Activated T-cell treated with anti-CD3 and anti-CD28 coated beads, Interleukin-2, amount 50 U/mL, for 4 hours (primary cell): ENCODE data around the gene CCDC152. TPM values are rescaled to one million over a fixed set of nuclear protein-coding genes. Genes with fewer than 3 reads are reported as not detected.
"Not testable (repeated sequence)": the region's sequence is repeated elsewhere in the genome, so short reads cannot be mapped to it uniquely, and the experiment has no call there.

ENCODE experiments used
- ATAC-seq, 2 donors: fragments of 200-7000 bp; cut with Tn5 transposase; one replicate each; pipeline ENCODE4 v1.10.0; 2021
- DNase-seq: peaks from one replicate; pipeline ENCODE4 v3.0.0-alpha.2; 2020
- H3K27me3 Mint-ChIP-seq: one replicate; pipeline ENCODE4 v1.8.0; 2021; ENCODE audit warnings: low read depth, mixed read lengths
- H3K36me3 Mint-ChIP-seq: one replicate; pipeline ENCODE4 v1.8.0; 2022; ENCODE audit warnings: mixed read lengths; ENCODE audit not compliant: insufficient read depth
- H3K4me1 Mint-ChIP-seq: one replicate; pipeline ENCODE4 v1.8.0; 2021; ENCODE audit warnings: low read depth, mixed read lengths
- H3K4me3 Mint-ChIP-seq: one replicate; pipeline ENCODE4 v1.8.0; 2021; ENCODE audit warnings: mild to moderate bottlenecking, moderate library complexity, mixed read lengths
- H3K9me3 Mint-ChIP-seq: one replicate; pipeline ENCODE4 v1.8.0; 2021; ENCODE audit warnings: mixed read lengths
- total RNA-seq, 3 donors: library from RNA; stranded (reverse); gene quantifications; one replicate each; pipeline ENCODE4 v1.2.1, GENCODE V29; 2021

The CCDC152 gene, protein sequence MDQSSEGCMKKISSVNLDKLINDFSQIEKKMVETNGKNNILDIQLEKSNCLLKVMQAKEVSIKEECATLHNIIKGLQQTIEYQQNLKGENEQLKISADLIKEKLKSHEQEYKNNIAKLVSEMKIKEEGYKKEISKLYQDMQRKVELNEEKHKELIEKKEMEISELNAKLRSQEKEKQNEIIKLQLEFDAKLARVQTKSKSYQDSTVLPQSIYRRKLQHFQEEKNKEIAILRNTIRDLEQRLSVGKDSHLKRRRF
- 10 to 100 TPM; 10.8 to 15.3 (median 11.6) TPM for total RNA-seq

GRCh38 chr5:42756606-42757601 is at the start of gene CCDC152:
Gene CCDC152, plus strand, starts transcription at chr5:42756818. Its CDS starts 2,304 bp downstream, at chr5:42759122.
- Mint-ChIP-seq H3K4me3 (peak within 1 kb of the TSS; percentile 87), H3K9me3 (no peaks in the 10 kb centered on the region), H3K4me1 (peaks cover 10% of the 10 kb centered on the region), H3K27me3 (peaks cover 2% of the 10 kb centered on the region), H3K36me3 (peaks cover 2% of the 10 kb centered on the region)
- ATAC-seq (peak; percentile 98 to 100), DNase-seq (peak; percentile 55)

GRCh38 chr5:42715785-42716184 is 40.8 kb upstream of the CCDC152 start:
- DNase-seq, result no peak
- Mint-ChIP-seq H3K4me3 (no peak overlapping the region), H3K4me1 (peaks cover 18% of the 10 kb centered on the region), H3K9me3 (no peaks in the 10 kb centered on the region), H3K36me3 (no peaks in the 10 kb centered on the region), H3K27me3 (peaks cover 11% of the 10 kb centered on the region)
- ATAC-seq, result no peak

DNA sequence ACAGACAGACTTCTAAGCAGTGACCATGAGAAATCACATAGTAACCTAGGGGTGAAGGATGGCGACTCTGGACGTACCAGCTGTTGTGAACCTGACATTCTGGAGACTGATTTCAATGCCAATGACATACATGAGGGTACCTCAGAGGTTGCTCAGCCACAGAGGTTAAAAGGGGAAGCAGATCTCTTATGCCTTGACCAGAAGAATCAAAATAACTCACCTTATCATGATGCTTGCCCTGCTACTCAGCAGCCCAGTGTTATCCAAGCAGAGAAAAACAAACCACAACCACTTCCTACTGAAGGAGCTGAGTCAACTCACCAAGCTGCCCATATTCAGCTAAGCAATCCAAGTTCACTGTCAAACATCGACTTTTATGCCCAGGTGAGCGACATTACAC is 38.0 kb upstream of the CCDC152 start:
- H3K27me3 Mint-ChIP-seq, result peaks cover 6% of the 10 kb centered on the region
- DNase-seq, result no peak
- no peak overlapping the region for H3K4me3 Mint-ChIP-seq
- no peaks in the 10 kb centered on the region for H3K36me3 Mint-ChIP-seq
- ATAC-seq, result peak; percentile 66 to 69
- peaks cover 21% of the 10 kb centered on the region for H3K4me1 Mint-ChIP-seq
- no peaks in the 10 kb centered on the region for H3K9me3 Mint-ChIP-seq

DNA sequence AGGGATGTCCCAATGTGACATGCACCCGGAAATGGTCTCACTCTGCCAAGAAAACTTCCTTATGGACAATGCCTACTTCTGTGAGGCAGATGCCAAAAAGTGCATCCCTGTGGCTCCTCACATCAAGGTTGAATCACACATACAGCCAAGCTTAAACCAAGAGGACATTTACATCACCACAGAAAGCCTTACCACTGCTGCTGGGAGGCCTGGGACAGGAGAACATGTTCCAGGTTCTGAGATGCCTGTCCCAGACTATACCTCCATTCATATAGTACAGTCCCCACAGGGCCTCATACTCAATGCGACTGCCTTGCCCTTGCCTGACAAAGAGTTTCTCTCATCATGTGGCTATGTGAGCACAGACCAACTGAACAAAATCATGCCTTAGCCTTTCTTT is 37.6 kb upstream of the CCDC152 start:
- Mint-ChIP-seq H3K4me1 (peaks cover 21% of the 10 kb centered on the region), H3K4me3 (no peak overlapping the region), H3K36me3 (no peaks in the 10 kb centered on the region), H3K9me3 (no peaks in the 10 kb centered on the region), H3K27me3 (peaks cover 5% of the 10 kb centered on the region)
- DNase-seq (no peak), ATAC-seq (no peak)

DNA sequence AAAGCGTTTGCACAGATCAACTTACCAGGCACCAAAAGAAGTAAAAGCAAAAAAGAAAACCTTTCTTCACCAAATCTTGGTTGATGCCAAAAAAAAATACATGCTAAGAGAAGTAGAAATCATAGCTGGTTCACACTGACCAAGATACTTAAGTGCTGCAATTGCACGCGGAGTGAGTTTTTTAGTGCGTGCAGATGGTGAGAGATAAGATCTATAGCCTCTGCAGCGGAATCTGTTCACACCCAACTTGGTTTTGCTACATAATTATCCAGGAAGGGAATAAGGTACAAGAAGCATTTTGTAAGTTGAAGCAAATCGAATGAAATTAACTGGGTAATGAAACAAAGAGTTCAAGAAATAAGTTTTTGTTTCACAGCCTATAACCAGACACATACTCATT is 36.4 kb upstream of the CCDC152 start:
- no peak for DNase-seq
- no peak for ATAC-seq
- Mint-ChIP-seq H3K36me3 (no peaks in the 10 kb centered on the region), H3K27me3 (peaks cover 5% of the 10 kb centered on the region), H3K9me3 (no peaks in the 10 kb centered on the region), H3K4me3 (no peak overlapping the region), H3K4me1 (peaks cover 21% of the 10 kb centered on the region)

- no peaks in the 10 kb centered on the region for H3K36me3 Mint-ChIP-seq
- no peak overlapping the region for H3K4me3 Mint-ChIP-seq
These were observed 35.1 kb upstream of the CCDC152 start for GRCh38 chr5:42721484-42721883.

DNA sequence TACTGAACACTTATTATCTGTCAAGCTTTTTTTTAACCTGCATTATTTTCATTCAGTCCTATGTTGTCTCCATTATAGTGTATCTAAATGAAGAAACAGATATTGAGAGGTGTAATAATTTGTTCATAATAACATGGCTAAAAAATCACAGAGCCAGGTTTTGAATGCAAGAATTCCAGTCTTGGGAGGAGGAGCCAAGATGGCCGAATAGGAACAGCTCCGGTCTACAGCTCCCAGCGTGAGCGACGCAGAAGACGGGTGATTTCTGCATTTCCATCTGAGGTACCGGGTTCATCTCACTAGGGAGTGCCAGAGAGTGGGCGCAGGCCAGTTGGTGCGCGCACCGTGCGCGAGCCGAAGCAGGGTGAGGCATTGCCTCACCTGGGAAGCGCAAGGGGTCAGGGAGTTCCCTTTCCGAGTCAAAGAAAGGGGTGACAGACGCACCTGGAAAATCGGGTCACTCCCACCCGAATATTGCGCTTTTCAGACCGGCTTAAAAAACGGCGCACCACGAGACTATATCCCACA is 22.0 kb upstream of the CCDC152 start:
- H3K4me3 Mint-ChIP-seq, result not testable (repeated sequence)

More at GRCh38 chr5:42721484-42721883, 35.1 kb upstream of the CCDC152 start:
- H3K4me1 Mint-ChIP-seq, result peaks cover 21% of the 10 kb centered on the region
- H3K9me3 Mint-ChIP-seq, result no peaks in the 10 kb centered on the region
- DNase-seq (no peak), ATAC-seq (no peak)
- H3K27me3 Mint-ChIP-seq, result peaks cover 7% of the 10 kb centered on the region

GRCh38 chr5:42740920-42741319 is 15.7 kb upstream of the CCDC152 start:
- no peaks in the 10 kb centered on the region for H3K4me1 Mint-ChIP-seq

More for the DNA sequence above, 22.0 kb upstream of the CCDC152 start:
- not testable (repeated sequence) for ATAC-seq, H3K9me3 Mint-ChIP-seq, H3K27me3 Mint-ChIP-seq, H3K4me1 Mint-ChIP-seq, DNase-seq, H3K36me3 Mint-ChIP-seq

DNA sequence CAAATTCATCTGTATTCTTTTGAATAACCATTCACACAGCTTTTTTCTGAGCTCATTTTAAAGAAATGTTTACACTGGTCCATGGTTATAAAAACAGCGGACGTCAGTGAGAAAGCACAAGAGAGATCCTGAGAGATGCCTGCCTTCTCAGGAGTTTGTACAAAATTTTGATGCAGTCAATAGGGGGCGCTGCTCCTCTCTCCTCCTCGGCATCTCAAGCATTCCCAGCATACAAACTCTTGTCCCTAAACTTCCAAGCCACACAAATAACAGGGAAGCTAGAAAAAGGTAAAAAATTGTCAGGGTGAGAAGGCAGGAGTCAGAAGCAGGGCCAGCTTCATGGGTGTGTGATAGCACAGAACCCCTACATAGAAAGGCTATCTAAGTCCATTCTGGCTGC is 11.2 kb upstream of the CCDC152 start:
- Mint-ChIP-seq H3K4me3 (no peak overlapping the region), H3K9me3 (no peaks in the 10 kb centered on the region), H3K4me1 (peaks cover 4% of the 10 kb centered on the region), H3K27me3 (no peaks in the 10 kb centered on the region), H3K36me3 (no peaks in the 10 kb centered on the region)
- ATAC-seq, result no peak
- no peak for DNase-seq

More at GRCh38 chr5:42740920-42741319, 15.7 kb upstream of the CCDC152 start:
- Mint-ChIP-seq H3K9me3 (no peaks in the 10 kb centered on the region), H3K4me3 (no peak overlapping the region), H3K36me3 (no peaks in the 10 kb centered on the region), H3K27me3 (no peaks in the 10 kb centered on the region)
- DNase-seq, result no peak
- ATAC-seq, result no peak

GRCh38 chr5:42745856-42746255 is 10.8 kb upstream of the CCDC152 start:
- no peaks in the 10 kb centered on the region for H3K9me3 Mint-ChIP-seq
- H3K27me3 Mint-ChIP-seq, result no peaks in the 10 kb centered on the region
- H3K4me3 Mint-ChIP-seq, result no peak overlapping the region
- no peak for DNase-seq
- H3K4me1 Mint-ChIP-seq, result peaks cover 4% of the 10 kb centered on the region
- no peaks in the 10 kb centered on the region for H3K36me3 Mint-ChIP-seq
- ATAC-seq, result no peak

DNA sequence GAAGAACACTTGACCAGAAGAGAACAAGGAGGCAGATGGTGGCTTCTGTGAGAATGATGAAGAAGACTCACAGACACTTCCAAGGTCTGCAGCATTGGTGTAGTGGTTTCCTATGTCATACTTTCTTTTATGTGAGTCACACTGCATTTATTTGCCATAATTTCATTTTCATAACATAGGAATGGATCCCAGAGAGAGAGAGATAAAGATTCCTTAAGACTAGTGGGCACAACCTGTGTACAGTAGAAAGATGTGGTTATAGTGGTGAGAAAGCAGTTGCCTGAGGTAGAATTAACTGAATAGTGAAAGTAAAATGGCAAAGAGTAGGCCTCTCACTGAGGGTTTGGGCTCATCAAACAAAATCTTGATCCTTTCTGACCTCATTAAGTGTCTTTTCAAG is 7.6 kb upstream of the CCDC152 start:
- DNase-seq, result no peak
- H3K4me3 Mint-ChIP-seq, result no peak overlapping the region
- H3K27me3 Mint-ChIP-seq, result no peaks in the 10 kb centered on the region
- no peaks in the 10 kb centered on the region for H3K9me3 Mint-ChIP-seq
- no peaks in the 10 kb centered on the region for H3K36me3 Mint-ChIP-seq
- peak in 1 of 2 donors; percentile 38 for ATAC-seq
- peaks cover 4% of the 10 kb centered on the region for H3K4me1 Mint-ChIP-seq

GRCh38 chr5:42750507-42750906 is 6.1 kb upstream of the CCDC152 start:
- DNase-seq (no peak), ATAC-seq (no peak)
- no peaks in the 10 kb centered on the region for H3K9me3 Mint-ChIP-seq
- H3K36me3 Mint-ChIP-seq, result no peaks in the 10 kb centered on the region
- H3K4me3 Mint-ChIP-seq, result no peak overlapping the region
- no peaks in the 10 kb centered on the region for H3K27me3 Mint-ChIP-seq
- peaks cover 4% of the 10 kb centered on the region for H3K4me1 Mint-ChIP-seq

- ATAC-seq (no peak), DNase-seq (no peak)
- Mint-ChIP-seq H3K27me3 (no peaks in the 10 kb centered on the region), H3K4me1 (peaks cover 4% of the 10 kb centered on the region), H3K4me3 (no peak overlapping the region), H3K9me3 (no peaks in the 10 kb centered on the region), H3K36me3 (no peaks in the 10 kb centered on the region)
These were observed 5.6 kb upstream of the CCDC152 start for GRCh38 chr5:42751044-42751443.

DNA sequence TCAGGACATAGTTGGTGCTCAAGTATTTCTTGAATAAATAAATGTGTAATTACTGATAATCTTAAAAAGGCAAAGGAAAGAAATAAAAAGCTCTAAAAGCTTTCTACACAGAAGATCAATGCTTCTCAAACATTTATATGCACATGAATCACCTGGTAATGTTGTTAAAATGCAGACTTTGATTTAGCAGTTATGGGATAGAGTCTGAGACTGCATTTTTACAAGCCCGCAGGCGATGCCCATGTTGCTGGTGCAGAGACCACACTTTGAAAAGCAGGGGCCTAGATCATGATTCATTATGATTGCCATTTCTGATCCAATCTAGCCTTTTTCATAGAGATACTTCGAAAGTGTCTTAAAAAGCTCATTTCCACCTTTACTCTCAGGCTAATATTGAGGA is 3.5 kb upstream of the CCDC152 start:
- H3K9me3 Mint-ChIP-seq, result no peaks in the 10 kb centered on the region
- H3K4me3 Mint-ChIP-seq, result no peak overlapping the region
- no peaks in the 10 kb centered on the region for H3K36me3 Mint-ChIP-seq
- peaks cover 13% of the 10 kb centered on the region for H3K4me1 Mint-ChIP-seq
- peaks cover 2% of the 10 kb centered on the region for H3K27me3 Mint-ChIP-seq
- no peak for DNase-seq
- ATAC-seq, result no peak
